T-helper 1 cell treated with Interleukin-12 subunit alpha and Interleukin-12 subunit beta and Interleukin-4 antibody, amounts not matched to agents 30 ng/mL and 1 ng/mL, for 36 hours (primary cell): Measurements from ENCODE around the gene KIF2A. TPM values are rescaled to one million over a fixed set of nuclear protein-coding genes. Genes with fewer than 3 reads are reported as not detected.

Experiments used
- intact Hi-C: fragments of 100-400 bp; cut with micrococcal nuclease; formaldehyde crosslinking; loops from one replicate; pipeline ENCODE4 v1.15.1; 2024
- total RNA-seq: library from RNA; stranded (reverse); gene quantifications from 2 replicates; pipeline ENCODE4 v1.2.3, GENCODE V29; 2022

Gene KIF2A
- total RNA-seq, 1 donor from 2014 or later: 176 TPM

GRCh38 chr5:62326702-62327101 lies 20.7 kb downstream of the KIF2A start:
- intact Hi-C loops: no loop called here

DNA sequence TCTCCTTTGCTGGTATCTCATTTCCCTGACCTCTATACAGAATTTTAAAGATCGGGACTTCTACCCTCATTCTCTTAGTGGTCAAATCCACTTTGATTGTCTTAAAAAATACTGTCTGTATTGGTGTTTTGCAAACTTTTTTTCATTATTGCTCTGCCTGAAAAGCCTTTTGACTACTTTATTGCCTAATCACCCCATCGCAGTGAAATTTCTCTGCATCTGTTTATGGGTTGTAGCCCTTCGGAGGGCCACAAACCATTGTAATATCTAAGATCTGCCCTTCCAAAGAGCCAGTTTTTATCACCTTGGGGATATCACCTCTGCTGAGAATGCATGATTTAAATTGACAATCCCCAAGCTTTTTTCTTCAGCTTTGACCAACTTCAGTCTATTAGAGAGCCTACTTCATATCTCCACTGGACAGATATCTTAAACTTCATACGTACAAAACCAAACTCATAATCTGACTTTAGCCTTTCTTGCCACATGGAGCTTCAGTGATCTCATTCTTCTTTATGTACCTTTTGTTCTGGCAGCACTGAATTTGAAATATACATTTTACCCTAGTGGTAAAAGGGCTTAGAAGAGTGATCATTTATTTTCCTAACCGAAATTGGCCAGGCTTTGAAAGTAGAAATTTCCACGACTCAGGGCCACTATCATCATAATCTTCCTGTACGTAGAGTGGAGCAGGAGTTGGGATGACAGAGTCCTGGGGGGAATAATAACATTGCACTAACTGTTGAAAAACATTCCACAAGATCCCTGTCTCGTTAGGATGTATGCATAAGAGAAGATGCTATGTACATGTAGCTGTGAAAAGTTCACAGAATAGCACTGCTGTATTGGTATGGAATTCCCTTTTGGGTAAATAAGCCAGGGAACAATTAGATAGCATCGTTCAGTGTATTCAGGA lies 21.4 kb downstream of the KIF2A start:
- intact Hi-C loops: no loop called here

DNA sequence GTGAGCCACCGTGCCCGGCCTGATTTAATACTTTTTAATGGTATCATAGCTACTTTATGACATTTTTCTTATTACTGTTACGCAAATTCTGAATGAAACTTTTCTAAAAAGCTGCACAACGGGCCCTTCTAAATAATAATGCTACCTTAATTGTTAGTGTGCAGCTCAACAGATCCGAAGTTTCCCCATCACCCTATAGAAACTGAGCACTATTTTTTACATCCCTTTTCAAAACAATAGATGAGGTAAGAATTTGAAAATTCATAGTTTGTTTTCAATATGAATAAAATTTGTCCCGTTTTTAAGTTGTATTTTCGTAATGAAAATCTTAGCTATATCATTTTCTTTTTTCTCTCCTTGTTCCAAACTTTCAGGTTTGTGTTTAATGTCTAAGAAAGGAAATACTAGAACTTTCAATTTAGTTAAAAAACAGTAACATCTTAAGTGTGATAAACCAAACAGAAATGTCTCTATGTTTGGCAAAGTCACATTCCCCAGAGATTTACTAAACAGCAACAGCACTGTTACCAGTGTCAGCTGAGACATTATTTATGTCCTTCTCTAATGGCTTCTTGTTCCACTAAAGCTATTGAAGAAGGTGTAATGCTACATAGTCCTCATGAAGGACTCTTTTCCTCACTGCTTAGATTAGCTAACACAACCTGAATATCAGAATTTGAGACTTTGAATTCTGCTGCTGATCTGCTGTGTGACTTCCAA lies 22.9 kb downstream of the KIF2A start:
- intact Hi-C loops: no loop called here

- intact Hi-C loops: no loop called here
Measured at GRCh38 chr5:62330302-62330701, 24.3 kb downstream of the KIF2A start.

GRCh38 chr5:62331921-62332320 lies 25.9 kb downstream of the KIF2A start:
- intact Hi-C loops: no loop called here

DNA sequence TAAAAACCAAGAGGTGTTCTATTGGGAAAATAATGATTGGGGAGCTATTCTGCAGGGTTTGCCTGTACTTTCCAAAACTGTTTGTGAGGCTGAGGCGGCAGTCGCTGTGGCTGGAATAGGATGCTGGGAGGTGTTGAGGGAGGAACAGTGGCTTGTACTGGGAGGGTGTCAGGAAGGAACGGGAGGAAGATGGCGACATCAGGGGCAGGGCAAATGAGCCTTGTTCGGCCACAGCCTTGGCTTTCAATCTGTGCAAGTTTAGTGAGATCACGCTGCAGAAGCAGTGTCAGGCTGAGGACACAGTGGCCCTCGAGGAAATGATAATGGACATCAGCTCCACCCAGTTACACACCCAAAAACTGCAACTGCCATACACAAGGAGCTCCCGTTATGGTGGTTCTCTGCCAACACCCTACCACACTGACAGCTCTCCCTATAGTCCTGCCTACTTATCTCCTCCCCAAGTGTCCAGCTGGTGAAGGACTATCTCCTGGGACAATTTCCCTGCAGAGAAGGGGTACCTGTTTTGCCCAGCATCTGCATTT lies 27.3 kb downstream of the KIF2A start:
- intact Hi-C loops: no loop called here

DNA sequence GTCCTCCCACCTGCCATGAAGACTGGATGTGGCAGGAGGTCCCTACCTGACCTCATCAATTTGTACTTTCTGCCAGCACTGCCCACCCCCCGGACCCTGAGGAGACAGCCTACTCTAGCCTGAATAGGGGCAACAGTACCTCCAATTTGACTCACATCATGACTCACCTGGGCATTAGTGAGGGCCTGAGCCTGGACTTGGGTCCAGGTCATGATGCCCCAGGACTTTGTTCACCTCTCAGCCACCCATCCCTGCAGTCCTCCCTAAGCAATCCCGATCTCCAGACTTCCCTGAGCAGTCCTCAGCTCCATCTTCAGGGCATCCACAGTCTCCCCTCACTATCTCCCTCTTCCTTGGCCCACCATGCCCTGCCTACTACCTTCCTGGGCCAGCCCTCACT lies 28.1 kb downstream of the KIF2A start:
- intact Hi-C loops: no loop called here

- intact Hi-C loops: loop anchor here (1.0 kb wide), 1 partner anchor 34 kb away; the partner anchor contains the start of gene KIF2A
Measured at GRCh38 chr5:62340392-62340791, 34.4 kb downstream of the KIF2A start.

GRCh38 chr5:62340979-62341378 lies 35.0 kb downstream of the KIF2A start:
- intact Hi-C loops: loop anchor here (1.0 kb wide), 1 partner anchor 35 kb away; the partner anchor contains the start of gene KIF2A

DNA sequence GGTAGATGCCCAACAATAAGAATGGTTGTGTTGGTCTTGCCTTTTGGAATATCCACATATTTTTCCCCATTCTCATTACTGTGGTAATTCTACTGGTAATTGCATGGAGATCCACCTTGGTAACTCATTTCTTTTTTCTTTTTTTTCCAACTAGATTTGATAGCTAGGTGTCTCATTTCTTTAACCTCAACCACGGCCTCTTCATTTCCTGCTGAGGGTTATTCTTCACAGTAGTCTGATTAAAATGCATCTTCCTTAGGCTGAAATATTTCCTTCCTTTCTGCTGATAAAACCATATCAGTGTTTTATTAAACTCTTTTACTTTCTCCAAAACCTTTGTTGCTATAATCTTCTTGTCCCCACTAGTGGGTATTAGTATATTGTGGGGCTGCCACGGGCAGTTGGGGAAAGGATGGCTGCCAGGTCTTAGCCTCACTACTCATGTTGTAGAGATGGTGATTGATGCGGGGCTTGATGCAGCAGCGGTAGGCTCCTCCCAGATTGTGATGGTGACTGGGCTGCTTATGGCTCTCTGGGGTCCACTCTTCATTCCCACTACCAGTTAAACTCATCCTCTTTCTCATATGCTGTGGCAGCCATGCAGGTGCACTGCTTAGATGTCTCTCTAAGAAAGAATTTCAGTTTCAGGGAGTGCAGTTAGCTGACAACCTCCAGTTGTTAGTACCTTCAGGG lies 35.9 kb downstream of the KIF2A start:
- intact Hi-C loops: loop anchor here (1.0 kb wide), 1 partner anchor 11 kb away; no protein-coding TSS in a partner anchor

DNA sequence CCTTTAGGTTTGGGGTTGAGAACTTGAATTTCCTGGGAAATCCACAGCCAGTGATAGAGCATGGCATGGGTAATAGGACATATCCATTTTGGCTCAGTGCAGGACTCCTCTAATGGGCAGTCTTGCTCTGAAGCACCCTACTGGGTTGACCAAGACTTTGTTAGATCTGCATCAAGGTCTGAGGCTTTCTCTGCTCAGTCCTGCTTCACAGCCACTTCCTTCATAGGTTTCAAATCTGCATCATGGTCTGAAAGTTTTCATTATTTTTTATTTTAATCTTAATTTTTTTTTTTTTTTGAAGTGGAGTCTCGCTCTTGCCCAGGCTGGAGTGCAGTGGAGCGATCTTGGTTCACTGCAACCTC lies 36.5 kb downstream of the KIF2A start:
- intact Hi-C loops: loop anchor here (1.0 kb wide), 1 partner anchor 11 kb away; no protein-coding TSS in a partner anchor

DNA sequence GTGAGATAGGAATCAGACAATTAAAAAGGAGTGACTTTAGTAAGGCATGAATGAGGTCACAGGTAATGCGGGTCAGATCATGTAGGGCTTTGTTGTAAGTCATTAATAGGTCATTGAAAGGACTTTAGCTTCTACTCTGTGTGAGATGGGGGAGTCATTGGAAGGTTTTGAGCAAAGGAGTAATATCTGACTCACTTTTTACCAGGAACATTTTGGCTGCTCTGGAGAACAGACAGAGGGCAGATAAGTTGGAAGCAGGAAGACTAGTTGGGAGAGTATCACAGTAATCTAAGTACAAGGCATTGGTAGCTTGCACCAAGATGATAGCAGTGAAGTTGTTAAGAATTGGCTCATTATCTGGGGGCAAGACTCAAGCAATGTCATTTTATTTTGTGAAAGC lies 37.4 kb downstream of the KIF2A start:
- intact Hi-C loops: no loop called here

DNA sequence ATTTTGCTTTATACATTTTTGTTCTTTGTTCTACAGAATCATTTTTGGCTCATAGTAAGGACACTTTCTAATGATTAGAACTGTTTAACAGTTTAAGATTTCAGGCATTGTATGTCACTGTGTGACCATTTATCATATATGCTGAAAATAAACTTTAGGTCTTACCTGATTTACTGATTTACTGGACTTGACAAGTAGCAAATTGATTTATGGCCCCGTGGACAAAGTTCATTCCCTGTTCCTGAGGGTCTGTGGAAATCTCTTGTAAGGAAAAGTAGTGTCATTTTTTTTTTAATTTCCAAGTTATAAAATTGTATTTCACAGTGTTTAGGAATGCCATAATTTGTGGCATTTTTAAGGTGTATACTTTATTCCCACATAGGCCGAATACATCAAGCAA lies 40.7 kb downstream of the KIF2A start:
- intact Hi-C loops: no loop called here

GRCh38 chr5:62347928-62348327 lies 41.9 kb downstream of the KIF2A start:
- intact Hi-C loops: no loop called here

GRCh38 chr5:62348723-62349481 lies 42.9 kb downstream of the KIF2A start:
- intact Hi-C loops: no loop called here

- intact Hi-C loops: loop anchor here (1.0 to 2.0 kb wide), 3 partner anchors 47 to 130 kb away; partner anchors contain the start of gene DIMT1
Measured at GRCh38 chr5:62354028-62354874, 48.2 kb downstream of the KIF2A start.

GRCh38 chr5:62362701-62363100 lies 56.7 kb downstream of the KIF2A start:
- intact Hi-C loops: loop anchor here (2.0 kb wide), 1 partner anchor 14 kb away; no protein-coding TSS in a partner anchor

DNA sequence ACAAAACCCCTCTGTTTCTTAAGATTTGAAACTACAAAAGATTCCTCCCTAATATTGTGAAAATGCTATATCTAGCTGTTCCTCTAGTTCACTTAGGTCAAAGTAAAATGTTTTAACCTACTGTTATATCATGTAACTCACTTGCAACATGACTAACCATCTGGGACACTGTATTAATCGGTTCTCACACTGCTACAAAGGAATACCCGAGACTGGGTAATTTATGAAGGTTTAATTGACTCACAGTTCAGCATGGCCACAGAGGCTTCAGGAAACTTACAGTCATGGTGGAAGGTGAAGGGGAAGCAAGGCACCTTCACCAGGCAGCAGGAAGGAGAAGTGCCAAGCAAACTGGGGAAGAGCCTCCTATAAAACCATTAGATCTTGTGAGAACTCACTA lies 63.0 kb downstream of the KIF2A start:
- intact Hi-C loops: no loop called here

DNA sequence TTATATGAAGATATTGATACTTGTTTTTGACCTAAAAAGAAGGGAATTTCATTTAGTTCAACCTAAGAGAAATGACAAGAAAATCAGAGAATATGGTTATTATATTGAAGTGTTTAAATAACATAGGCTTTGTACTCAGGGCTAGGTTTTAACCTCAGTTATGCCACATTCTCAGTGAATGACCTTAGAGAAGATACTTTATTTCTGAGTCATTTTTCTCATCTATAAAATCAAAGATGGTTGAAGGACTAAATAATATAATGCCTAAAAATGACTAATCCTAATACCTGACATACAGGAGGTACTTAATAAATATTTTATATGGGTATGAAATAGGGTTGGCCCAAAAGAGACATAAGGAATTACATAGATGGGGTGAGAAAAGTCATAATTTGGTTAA lies 65.4 kb downstream of the KIF2A start:
- intact Hi-C loops: no loop called here

DNA sequence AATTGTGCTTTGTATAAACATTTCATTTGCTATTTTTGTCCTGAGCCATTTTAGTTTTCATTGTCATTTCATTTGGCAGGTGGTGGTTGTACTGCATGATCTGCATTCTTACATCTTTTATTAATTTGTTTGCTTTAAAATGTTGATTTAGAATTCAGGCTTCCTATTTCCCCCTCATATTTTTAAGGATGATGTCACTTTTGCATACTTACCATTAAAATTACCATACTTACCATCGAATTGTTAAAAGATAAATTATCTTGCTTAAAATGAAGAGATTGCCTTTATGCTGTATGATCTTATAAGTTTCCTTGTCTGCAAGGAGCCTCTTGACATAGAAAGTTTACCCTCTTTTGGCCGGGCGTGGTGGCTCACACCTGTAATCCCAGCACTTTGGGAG lies 66.6 kb downstream of the KIF2A start:
- intact Hi-C loops: no loop called here
